Prostate gland (tissue), 2 donors: Measurements from ENCODE around the gene DPPA3.

Source experiments
- POLR2A ChIP-seq: fragments of 450-650 bp; IDR thresholded peaks from one replicate; pipeline ENCODE4 v1.6.1; 2016; ENCODE audit warnings: antibody characterized with exemption, mild to moderate bottlenecking
- POLR2AphosphoS5 ChIP-seq: sonication (generic); formaldehyde crosslinking; IDR thresholded peaks from one replicate; pipeline ENCODE4 v1.6.1; 2017; ENCODE audit warnings: antibody characterized with exemption
- TF ChIP-seq, protein P1 (sequence below), 4 experiments: fragments of 200-600 bp in 2 of 4; fragments of 450-650 bp in 2 of 4; sonication (generic) in 2 of 4; IDR thresholded peaks; 1 replicate in 3 of 4; 2 replicates in 1 of 4; pipeline ENCODE4 v1.5.1; 2016 to 2019; ENCODE audit warnings: antibody characterized with exemption in 4 of 4, mild to moderate bottlenecking in 2 of 4, moderate library complexity in 2 of 4

DNA sequence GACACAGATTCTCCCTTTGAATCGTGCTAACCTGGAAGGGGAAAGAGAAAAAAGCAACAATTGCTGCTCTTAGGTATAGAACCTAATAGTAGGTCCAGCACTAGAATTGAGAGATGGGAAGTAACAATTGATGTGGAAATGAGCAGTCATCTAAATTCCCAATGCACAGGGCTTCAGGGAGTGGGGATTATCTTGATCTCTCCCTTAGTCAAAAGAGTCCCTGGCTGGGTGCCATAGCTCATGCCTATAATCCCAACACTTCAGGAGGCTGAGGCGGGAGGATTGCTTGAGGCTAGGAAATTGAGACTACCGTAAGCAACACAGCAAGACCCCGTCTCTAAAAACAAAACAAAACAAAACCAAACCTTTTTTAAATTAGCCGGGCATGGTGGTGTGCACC lies 49.5 kb upstream of the DPPA3 start:
- TF ChIP-seq, protein P1, sequence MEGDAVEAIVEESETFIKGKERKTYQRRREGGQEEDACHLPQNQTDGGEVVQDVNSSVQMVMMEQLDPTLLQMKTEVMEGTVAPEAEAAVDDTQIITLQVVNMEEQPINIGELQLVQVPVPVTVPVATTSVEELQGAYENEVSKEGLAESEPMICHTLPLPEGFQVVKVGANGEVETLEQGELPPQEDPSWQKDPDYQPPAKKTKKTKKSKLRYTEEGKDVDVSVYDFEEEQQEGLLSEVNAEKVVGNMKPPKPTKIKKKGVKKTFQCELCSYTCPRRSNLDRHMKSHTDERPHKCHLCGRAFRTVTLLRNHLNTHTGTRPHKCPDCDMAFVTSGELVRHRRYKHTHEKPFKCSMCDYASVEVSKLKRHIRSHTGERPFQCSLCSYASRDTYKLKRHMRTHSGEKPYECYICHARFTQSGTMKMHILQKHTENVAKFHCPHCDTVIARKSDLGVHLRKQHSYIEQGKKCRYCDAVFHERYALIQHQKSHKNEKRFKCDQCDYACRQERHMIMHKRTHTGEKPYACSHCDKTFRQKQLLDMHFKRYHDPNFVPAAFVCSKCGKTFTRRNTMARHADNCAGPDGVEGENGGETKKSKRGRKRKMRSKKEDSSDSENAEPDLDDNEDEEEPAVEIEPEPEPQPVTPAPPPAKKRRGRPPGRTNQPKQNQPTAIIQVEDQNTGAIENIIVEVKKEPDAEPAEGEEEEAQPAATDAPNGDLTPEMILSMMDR (IDR thresholded peaks at IDR 0.05), result no peak
- TF ChIP-seq POLR2AphosphoS5 (no peak), POLR2A (no peak)
